ENCODE data around the gene OR6N1.

DNA sequence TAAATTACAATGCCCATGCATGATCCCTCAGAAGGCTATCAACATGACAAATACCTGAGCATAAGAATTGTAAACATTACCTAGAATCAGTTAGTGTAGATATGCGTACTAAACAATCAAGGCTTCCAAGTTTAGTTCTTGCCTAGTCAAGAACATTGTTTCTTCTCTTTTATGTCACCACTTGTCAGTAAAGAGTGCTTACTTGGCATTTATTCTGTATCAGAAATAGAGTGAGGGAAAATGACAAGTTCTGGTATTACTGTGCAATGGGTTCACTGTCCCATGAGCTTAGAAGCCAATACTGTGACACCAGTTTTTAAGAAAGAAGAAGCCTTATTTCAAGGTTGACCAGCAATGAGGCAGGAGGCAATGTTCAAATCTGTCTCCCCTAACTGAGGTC, 31.7 kb upstream of the OR6N1 start:
- TF ChIP-seq, protein P1, sequence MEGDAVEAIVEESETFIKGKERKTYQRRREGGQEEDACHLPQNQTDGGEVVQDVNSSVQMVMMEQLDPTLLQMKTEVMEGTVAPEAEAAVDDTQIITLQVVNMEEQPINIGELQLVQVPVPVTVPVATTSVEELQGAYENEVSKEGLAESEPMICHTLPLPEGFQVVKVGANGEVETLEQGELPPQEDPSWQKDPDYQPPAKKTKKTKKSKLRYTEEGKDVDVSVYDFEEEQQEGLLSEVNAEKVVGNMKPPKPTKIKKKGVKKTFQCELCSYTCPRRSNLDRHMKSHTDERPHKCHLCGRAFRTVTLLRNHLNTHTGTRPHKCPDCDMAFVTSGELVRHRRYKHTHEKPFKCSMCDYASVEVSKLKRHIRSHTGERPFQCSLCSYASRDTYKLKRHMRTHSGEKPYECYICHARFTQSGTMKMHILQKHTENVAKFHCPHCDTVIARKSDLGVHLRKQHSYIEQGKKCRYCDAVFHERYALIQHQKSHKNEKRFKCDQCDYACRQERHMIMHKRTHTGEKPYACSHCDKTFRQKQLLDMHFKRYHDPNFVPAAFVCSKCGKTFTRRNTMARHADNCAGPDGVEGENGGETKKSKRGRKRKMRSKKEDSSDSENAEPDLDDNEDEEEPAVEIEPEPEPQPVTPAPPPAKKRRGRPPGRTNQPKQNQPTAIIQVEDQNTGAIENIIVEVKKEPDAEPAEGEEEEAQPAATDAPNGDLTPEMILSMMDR (IDR thresholded peaks at IDR 0.05): no peak
- TF ChIP-seq POLR2AphosphoS5 (IDR thresholded peaks at IDR 0.05) (no peak), POLR2A (IDR thresholded peaks at IDR 0.05) (no peak)

Data from transverse colon (tissue), 4 donors.